Stimulated activated CD4-positive, alpha-beta T cell treated with anti-CD3 and anti-CD28 coated beads, Interleukin-15, amount 100 ng/mL, for 24 hours (primary cell): ENCODE results near the gene SPNS2.
A peak's percentile ranks its signal among the peaks of the same experiment; 100 is the strongest.

ENCODE experiments used
- DNase-seq: peaks from one replicate; pipeline ENCODE4 v3.0.0-alpha.2; 2020

The SPNS2 gene

DNA sequence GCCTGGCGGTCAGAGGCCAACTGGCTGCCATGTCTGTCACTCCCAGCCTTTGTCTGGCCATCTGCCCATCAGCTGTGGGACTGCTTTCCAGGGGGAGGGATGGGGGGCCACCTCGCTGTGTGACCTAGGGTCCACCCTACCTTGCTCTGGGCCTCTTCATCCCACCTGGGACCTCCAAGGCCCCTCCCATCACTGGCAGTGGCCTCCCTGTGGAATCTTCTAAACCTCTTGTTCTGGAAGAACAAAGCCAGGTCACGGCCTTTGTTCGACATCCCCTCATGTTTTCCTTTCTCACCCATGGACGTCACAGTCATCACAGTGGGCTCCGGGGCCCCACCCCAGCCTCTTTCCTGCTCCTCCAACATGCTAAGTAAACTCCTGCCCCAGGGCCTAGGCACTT is 24.0 kb downstream of the SPNS2 start:
- DNase-seq = no peak

- DNase-seq = no peak
Measured at GRCh38 chr17:4523946-4524345, 25.3 kb downstream of the SPNS2 start.

- no peak for DNase-seq
Measured at GRCh38 chr17:4525691-4526397, 27.2 kb downstream of the SPNS2 start.

- no peak for DNase-seq
Measured at GRCh38 chr17:4527134-4527533, 28.5 kb downstream of the SPNS2 start.

- DNase-seq = no peak
Measured at GRCh38 chr17:4527566-4528125, 29.0 kb downstream of the SPNS2 start.

DNA sequence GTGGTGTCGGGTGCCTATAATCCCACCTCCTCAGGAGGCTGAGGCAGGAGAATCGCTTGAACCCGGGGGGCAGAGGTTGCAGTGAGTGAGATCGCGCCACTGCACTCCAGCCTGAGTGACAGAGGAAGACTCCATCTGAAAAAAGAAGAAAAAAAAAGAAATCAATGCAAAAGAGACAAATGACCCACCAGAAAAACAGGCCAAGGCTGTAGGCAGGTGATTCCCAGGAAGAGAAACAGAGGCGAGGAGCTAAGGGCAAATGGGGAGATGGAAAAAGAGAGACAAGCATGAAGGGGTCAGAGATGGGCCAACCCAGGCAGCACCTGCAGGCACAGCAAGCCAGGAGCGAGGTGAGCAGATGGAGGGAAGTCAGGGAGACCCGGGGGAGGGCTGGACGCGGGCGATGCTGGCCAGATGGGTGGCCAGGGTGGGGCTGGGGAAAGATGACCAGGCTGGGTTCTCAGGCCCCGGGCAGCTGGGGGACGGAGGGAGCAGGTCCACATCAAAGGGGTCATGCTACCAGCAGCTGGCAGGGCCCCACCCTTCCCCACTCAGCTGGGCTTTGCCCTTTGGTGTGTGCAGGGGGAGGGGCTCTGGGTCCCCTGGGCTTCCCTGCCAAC is 31.0 kb downstream of the SPNS2 start:
- DNase-seq = no peak

- DNase-seq = no peak
Measured at GRCh38 chr17:4530799-4531730, 32.4 kb downstream of the SPNS2 start.

DNA sequence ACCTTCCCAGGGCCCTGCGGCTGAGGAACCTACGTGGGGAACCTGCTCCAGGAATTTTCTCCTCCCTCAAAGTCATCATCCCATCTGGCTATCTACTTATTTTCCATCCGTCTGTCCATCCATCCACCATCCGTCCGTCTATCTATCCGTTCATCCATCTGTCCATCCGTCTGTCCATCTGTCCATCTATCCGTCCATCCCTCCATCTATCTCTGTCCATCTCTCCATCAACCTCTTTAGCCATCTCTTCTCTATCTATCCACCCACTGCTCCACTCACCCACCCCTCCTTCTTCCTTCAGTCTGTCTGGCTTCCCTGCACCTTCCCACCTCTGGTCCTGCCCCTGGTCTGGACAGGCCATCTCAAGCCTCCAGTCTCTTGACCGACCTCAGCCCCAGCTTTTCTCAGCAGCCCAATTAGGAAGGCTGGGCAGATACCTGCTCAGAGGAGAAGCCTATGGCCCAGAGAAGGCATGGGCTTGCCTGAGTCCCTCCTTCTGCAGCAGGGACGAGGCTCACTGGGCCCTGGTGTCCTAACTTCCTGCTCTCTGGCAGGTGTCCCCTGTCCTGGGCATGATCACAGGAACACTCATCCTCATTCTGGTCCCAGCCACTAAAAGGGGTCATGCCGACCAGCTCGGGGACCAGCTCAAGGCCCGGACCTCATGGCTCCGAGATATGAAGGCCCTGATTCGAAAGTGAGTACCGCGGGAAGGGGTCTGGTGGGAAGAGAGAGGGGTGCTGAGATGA is 33.5 kb downstream of the SPNS2 start:
- DNase-seq = no peak

- no peak for DNase-seq
Measured at GRCh38 chr17:4532860-4533522, 34.3 kb downstream of the SPNS2 start.

DNA sequence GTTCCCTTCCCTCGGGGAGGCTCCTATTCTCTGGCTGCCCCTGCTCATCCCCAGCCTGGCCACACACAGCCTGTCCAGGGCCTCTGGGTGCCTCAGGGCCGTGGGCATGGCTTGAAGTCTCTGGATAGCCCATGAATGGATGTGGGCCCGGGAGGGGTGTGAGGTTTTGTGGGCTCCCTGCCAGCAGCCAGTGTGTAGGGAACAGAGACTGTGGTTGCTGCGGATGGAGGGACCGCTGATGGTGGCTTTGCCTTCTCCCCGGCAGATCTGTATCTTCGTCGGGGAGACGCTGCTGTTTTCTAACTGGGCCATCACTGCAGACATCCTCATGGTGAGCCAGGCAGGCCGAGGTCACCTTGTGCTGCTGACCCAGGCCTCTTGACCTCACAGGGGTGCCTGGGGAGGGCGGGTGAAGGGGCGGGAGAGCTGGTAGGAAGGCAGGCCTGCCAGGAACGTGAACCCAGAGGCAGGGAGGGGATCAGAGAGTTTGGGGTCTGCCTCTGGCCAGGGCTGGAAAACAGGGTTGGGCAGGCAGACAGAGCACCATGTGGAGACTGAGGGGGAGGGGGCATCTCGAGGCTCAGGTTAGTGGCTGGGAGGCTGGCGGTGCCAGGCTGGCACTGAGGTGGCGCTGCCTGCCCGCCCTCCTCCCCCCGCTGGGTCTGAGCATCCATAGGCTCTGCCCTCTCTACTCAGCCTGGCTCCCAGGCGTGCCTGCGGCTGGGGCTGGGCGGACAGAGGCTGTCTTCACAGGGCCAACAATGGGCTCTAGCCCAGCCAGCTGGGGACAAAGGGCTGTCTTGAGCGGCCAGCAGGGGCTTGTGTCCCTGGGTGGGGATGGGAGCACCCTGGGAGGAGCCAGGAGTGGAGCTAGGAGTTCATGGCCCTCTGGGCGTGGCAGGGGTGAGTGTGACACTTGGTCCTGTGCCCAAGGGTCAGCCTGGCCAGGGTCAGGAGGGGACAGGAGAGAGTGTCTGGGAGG is 35.1 kb downstream of the SPNS2 start:
- DNase-seq = peak; percentile 41

GRCh38 chr17:4534515-4534914 is 35.8 kb downstream of the SPNS2 start:
- DNase-seq = peak; percentile 27

DNA sequence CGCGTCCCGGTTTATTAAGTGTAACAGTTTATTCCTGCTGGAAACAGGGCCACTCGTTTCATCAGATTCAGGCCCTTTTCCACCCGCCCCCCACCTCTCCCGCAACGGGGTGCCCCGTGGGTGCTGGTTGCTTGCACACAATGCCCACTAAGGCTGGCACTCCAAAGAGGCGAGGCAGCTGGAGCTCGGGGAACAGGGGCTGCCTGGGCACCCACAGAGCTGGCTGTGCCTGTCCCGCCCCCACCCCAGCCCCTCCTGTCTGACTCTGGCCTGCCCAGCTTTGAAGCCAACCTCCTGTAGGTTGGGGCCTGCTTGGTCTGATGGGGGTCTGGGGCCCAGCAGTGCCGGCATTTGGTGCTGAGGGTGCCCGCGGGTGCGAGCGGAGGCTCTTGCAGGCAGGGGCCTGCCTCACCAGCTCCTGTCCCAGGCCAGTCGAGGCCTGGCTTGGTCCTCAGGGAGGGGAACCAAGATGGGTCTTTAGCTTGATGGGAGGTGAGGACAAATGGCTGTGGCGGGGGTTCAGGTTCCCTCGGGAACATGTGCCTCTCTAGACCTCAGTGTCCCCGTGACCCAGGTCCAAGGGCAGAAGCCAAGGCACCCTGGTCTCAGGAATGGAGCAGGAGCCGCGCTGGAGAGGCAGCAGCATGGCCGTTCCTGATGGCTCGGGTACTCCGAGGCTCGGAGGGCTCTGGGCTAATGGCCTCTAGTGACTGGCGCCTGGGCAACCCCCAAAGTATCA is 36.4 kb downstream of the SPNS2 start:
- peak; percentile 34 for DNase-seq

GRCh38 chr17:4535667-4536258 is 37.1 kb downstream of the SPNS2 start:
- peak; percentile 27 for DNase-seq

- peak; percentile 23 for DNase-seq
Measured at GRCh38 chr17:4536259-4536741, 37.6 kb downstream of the SPNS2 start.

DNA sequence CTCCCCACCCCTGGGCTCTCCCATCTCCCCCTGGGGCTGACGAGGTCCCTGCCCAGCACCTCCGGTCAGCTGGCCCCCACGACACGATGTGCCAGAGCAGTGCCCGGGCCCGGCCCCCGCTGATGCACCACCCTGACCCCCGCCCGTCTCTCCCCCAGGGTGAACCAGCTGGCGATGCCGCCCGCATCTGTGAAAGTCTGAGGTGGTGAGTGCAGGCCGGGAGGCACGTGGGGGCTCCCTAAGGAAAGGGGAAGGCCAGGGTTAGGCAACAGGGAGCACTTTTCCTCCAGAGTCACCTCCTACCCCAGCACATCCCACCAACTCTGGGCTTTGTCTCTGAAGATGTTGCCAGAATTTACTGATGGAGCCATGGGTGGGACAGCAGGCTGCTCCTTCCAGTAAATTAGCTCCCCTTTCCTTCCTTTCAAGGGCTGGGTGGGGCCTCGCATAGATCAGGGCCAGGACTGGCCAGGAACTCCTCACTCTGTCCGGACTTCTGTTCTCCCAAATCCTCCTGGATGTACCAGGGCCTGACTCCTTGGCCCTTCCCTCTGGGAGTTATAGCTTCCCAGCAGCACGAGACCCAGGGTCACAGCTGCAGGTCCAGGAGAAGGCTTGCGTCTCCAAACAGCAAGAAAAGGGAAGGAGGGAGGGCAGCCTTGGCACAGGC is 38.2 kb downstream of the SPNS2 start:
- DNase-seq = no peak

DNA sequence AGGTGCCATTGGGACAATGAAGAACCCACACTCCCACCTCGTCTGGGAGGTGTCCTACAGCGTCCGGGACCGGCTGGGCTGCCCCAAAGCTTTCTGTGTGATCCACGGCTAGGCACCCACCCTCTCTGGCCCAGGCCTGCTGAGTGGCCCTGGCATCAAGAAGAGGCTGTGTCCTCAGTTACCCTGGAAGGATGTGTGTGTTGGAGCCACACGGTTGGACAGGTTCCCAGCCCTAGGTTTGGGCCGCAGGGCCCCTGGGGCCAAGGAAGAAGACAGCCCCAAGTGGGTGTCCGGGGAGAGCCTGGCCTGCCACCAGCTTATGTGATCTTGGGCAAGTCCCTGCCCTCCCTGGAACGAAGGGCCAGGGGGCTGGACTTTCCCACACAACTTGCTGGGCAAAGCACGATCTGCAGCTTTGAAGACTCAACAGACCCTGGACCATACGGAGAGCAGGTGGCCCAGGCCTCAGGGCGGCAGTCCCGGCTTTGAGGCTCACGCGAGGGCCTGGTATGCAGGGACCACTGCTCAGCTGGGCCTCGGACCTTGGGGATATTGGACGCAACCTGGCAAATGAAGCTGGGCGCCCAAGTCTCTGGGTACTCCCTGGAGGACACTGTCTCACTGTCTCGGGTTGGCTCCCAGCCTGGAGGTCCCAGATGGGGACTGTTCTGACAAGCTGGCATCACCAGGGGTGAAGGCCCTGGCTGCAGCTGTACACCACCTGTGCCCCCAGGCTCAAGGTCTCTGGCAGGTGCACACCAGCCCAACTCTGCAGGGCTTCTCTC is 39.0 kb downstream of the SPNS2 start:
- no peak for DNase-seq

DNA sequence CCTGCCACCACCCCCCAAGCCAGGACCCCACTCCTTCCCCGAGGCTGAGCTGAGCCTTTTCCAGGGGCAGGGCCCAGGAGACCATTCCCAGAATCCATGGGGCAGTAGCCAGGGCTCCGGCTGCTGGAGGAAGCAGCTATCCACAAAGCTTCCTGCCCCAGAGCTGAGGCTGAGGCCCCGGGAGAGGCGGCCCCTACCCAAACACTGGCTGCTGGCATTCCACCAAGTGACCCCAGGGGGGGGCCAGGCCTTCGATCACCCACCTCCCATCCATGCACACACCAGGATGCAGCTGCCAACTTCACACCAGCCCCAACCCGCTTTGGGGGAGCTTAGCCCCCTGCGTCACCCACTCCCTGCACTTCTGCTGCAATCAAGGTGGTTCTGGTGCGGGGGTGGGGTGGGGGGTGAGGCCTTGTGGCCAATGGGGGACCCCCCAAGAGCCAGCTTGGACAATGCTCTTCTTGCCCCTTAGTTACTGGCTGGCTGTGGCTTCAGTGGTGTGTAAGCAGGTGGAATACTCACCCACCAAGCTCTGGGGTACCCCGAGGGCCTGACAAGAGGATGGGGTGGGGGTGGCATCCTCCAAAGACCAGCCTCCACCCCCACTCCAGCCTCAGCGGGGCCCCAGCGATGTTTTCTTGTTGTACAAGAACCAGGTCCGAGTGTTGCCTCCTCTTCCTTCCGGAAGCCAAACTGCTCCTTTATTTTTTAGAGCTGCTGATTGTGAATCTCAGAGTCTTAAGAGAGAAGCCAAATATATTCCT is 39.7 kb downstream of the SPNS2 start:
- no peak for DNase-seq
